Right renal pelvis (tissue), 4 donors: ENCODE measurements around the gene DUOX1. TPM values are rescaled to one million over a fixed set of nuclear protein-coding genes. Genes with fewer than 3 reads are reported as not detected.

Source experiments
- polyA plus RNA-seq, 4 donors: library from polyadenylated mRNA; unstranded; fragments of 120-200 nt; gene quantifications; one replicate each; pipeline ENCODE4 v1.2.1, GENCODE V29; 2013; ENCODE audit not compliant: insufficient read length in 4 of 4

DUOX1 gene
- polyA plus RNA-seq, 4 donors: 2.2 to 2.9 (median 2.5) TPM

Other genes with a start within 250 kb of the DUOX1 start
- gene TERB2, start 173.3 kb upstream of the DUOX1 start, polyA plus RNA-seq: not detected
- gene SORD, start 106.8 kb upstream of the DUOX1 start, polyA plus RNA-seq: 10 to 100 TPM; 22.1 to 47.5 (median 33.8) TPM
- gene DUOX2, start 15.8 kb upstream of the DUOX1 start, polyA plus RNA-seq: under 1 TPM in 2 of 4 donors, not detected in 2; 0.04 to 0.08 TPM
- not detected for gene DUOXA2, start 15.7 kb upstream of the DUOX1 start, polyA plus RNA-seq
- under 1 TPM; 0.17 to 0.57 (median 0.37) TPM for gene DUOXA1, start 115 bp upstream of the DUOX1 start, polyA plus RNA-seq
- 10 to 100 TPM; 14.7 to 21.6 (median 16.3) TPM for gene SHF, start 58.0 kb downstream of the DUOX1 start, polyA plus RNA-seq
- under 1 TPM; 0.20 to 0.46 (median 0.41) TPM for gene SLC28A2, start 122.2 kb downstream of the DUOX1 start, polyA plus RNA-seq
- gene GATM, start 248.6 kb downstream of the DUOX1 start, polyA plus RNA-seq: 100 to 1,000 TPM; 218 to 304 (median 259) TPM